ENCODE data around the gene ZNF543. TPM values are rescaled to one million over a fixed set of nuclear protein-coding genes. Genes with fewer than 3 reads are reported as not detected.
A peak's percentile ranks its signal among the peaks of the same experiment; 100 is the strongest.

The ZNF543 gene
- total and polyA plus RNA-seq, 9 of the 15 experiments (the other 6 are each of a cell fraction or from before 2014, with no cell fraction given): 0.14 to 5.5 (median 2.4) TPM

DNA sequence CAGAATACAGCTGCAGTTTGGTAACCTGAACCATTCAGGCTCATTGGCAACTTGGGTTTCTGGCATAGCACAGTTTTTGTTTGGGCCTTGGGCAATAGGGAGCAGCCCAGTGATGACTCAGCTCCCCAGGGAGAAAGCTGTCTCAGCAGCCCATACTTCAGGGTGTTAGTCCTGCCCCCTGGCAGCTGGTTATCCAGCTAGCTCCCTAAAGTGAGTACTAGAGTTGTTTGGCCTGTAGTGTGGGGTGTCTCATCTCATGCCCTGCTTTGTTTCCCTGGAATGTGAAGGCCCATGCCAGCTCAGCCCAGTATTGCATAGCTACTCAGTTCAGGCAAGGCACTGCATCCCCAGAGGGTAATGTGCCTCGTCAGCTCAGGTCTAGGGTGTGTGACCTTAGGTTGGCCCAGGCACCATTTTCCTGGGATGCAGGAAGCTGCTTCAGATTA lies 18.2 kb upstream of the ZNF543 start (continued):
- TF ChIP-seq FOXA3 (CRISPR knock-in tag; conservative IDR thresholded peaks at IDR 0.05 in 1 of 2, IDR thresholded peaks at IDR 0.05 in 1 of 2) (no peak), SMARCE1 (IDR thresholded peaks at IDR 0.05) (no peak), ZNF431 (CRISPR knock-in tag; IDR thresholded peaks at IDR 0.05) (no peak), ETV1 (tag; conservative IDR thresholded peaks at IDR 0.05; ENCODE audit: low read depth) (no peak)

DNA sequence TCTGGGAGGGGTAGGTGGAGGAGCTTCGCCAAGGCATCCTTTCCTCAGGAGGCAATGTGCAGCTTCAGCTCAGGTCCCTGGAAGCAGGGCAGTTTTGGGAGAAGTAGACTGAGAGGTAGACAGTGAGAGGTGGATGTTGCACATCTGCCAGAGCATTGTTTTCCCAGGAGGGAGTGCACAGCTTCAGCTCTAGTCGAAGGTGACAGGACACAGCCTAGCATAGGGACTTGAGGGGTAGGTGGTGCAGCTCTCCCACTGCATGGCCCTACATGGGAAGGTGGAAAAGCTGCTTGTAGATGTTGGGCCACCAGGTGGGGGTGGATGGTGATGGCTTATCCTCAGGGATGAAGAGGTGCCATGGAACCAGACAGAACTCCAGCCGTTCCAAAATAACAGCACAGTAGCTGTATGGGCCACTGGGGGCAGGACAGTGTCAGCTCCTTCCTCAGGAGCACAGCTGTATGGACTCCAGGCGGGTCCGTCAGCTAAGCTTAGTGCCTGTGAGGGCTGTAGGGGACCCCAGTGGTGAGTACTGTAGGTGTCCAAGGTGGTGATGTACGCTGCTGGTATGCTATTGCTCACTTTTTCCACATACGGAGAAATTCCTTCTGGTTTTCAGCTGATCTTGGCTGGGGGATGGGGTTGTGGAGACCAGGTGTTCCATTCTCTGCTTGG lies 17.4 kb upstream of the ZNF543 start:
- no peaks in the 10 kb centered on the region; the same call in 1 of the 2 replicates for H4K20me1 ChIP-seq (replicated peaks; ENCODE audit: control insufficient read depth, insufficient read depth, low read length)
- H3K27me3 ChIP-seq (ENCODE audit: control insufficient read depth in 2 of 2, insufficient read depth in 2 of 2, low read length in 2 of 2): no peaks in the 10 kb centered on the region
- no peak for FAIRE-seq
- TF ChIP-seq SUPT5H (IDR thresholded peaks at IDR 0.05): 0 out of 2 replicates have a peak, but pooled peaks have one; percentile 37
- TF ChIP-seq TFAM (CRISPR knock-in tag; conservative IDR thresholded peaks at IDR 0.05): no peak
- peak; percentile 14; the same call in 1 of the 2 replicates for TF ChIP-seq POLR2AphosphoS5 (IDR thresholded peaks at IDR 0.05; ENCODE audit: control insufficient read depth, insufficient read depth, low read depth, low read length)
- intact Hi-C loops (cut with micrococcal nuclease): no loop called here
- peak; percentile 70 for ATAC-seq
- no peaks in the 10 kb centered on the region for H3K9me1 ChIP-seq (ENCODE audit: control insufficient read depth, insufficient read depth, low read length)
- BruUV-seq (replicated peaks): no TSS peak
- no peak for DNase-seq (ENCODE audit: extremely low read depth in 1 of 4, low spot score in 3 of 4)
- CTCF ChIA-PET (ENCODE audit: low intra/inter-chr PET ratio): no interaction called here
- no peaks in the 10 kb centered on the region; the same call in 1 of the 2 replicates for H3K9me3 ChIP-seq (replicated peaks; ENCODE audit: control insufficient read depth, insufficient read depth, low read depth, low read length)
- no peak overlapping the region for H2AFZ ChIP-seq (ENCODE audit: low read depth, low read length)
- in situ Hi-C loops (cut with MboI): no loop called here
- no peak overlapping the region for H3K4me3 ChIP-seq
- H3K4me1 ChIP-seq (replicated peaks in 1 of 2; ENCODE audit: control insufficient read depth in 2 of 2, insufficient read depth in 2 of 2, low read length in 2 of 2): no peaks in the 10 kb centered on the region; a peak in 2 of 5 replicates
- peaks cover 19% of the 10 kb centered on the region for H3K79me2 ChIP-seq (ENCODE audit: control insufficient read depth, insufficient read depth, low read length)
- H3K36me3 ChIP-seq (ENCODE audit: control insufficient read depth, insufficient read depth, low read length): peaks cover 22% of the 10 kb centered on the region; the same call in 1 of the 3 replicates
- H3K27ac ChIP-seq (ENCODE audit: extremely low read depth, low read depth, low read length): no peak overlapping the region; the same call in 2 of the 3 replicates
- WGBS (ENCODE audit: insufficient coverage, low coverage, missing lambda C conversion rate): 92% methylated on average over 7 of the region's 7 CpGs
- no peak overlapping the region for H3K4me2 ChIP-seq (ENCODE audit: insufficient read depth, low read length)
- POLR2A ChIA-PET: interaction anchor here (0.6 to 2.1 kb wide), 9 partner anchors 8 to 19 kb away, joined by 3 to 9 read pairs (median 4); no protein-coding TSS in a partner anchor
- H3K9ac ChIP-seq (ENCODE audit: insufficient read depth in 1 of 2, low read depth in 2 of 2, low read length in 2 of 2): peak overlapping the region in 1 of 2 experiments; percentile 35; a peak in 1 of 4 replicates
